NCI-H2171 (cell line): ENCODE measurements around the gene SCFD2.

ENCODE experiments used
- DNase-seq: peaks from one replicate; lab custom pipeline; 2025; lab: John Stamatoyannopoulos, UW

The SCFD2 gene

GRCh38 chr4:52954560-52955170 lies 411.2 kb downstream of the SCFD2 start:
- DNase-seq: no peak

DNA sequence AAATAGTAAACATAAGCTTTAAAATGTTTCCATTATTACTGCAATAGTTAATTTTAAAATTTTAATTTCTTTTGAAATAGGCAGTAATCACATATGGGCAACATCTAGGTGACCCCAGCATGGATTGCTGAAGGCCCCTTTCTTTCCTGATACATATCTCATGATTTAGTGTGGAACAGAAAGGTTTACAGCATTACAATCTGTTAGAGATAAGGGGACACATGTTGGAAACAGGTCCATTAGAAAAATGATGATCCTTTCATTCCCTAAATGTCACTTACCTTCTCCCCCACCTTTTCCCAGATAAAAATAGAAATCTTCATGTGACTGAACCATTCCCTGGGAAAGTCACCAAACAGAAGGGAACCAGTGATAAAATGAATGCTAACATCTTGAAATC lies 413.3 kb downstream of the SCFD2 start:
- no peak for DNase-seq

- no peak for DNase-seq
Measured at GRCh38 chr4:52951016-52951415, 414.8 kb downstream of the SCFD2 start.

- no peak for DNase-seq
Measured at GRCh38 chr4:52950226-52950625, 415.6 kb downstream of the SCFD2 start.

DNA sequence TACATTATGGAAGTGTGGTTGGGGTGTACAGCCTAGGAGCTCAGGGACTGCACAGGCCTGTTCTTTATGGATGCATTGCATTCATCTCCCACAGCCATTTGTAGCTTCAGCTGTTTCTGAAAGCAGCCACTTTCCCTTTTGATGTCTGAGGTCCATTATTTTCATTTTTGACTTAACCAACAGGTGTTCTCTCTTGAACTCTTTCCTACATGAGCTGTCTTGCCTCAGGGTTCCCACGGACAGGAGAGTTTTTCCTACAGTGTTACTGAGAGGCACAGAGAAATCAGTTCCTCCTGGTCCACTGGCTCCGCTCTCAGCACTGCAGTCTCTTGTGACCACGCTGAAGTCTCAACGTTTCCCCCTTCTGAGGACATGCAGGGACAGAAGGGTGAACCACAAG lies 416.5 kb downstream of the SCFD2 start:
- DNase-seq: no peak

DNA sequence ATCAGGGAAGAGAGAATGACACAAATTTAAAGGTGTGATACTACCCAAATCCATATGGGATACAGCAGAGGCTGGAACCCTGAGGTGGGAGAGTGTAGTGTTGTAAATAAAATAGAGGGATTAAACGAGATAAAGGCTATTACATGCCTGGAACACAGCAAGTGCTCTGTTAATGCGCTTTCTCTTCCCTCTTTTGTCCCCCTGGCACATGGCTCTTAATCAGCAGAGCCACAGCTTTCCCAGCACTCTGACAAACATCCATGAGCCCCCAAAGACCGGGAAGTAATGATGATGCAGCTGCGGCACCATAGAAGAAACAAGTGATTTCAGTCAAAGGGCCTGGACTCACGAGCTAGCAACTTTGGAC lies 417.8 kb downstream of the SCFD2 start:
- no peak for DNase-seq

- DNase-seq: peak; percentile 27
Measured at GRCh38 chr4:52947401-52948056, 418.3 kb downstream of the SCFD2 start.

- no peak for DNase-seq
Measured at GRCh38 chr4:52946855-52947254, 419.0 kb downstream of the SCFD2 start.

GRCh38 chr4:52945982-52946381 lies 419.9 kb downstream of the SCFD2 start:
- no peak for DNase-seq

- DNase-seq: no peak
Measured at GRCh38 chr4:52945326-52945898, 420.4 kb downstream of the SCFD2 start.

GRCh38 chr4:52943677-52944076 lies 422.2 kb downstream of the SCFD2 start:
- no peak for DNase-seq

DNA sequence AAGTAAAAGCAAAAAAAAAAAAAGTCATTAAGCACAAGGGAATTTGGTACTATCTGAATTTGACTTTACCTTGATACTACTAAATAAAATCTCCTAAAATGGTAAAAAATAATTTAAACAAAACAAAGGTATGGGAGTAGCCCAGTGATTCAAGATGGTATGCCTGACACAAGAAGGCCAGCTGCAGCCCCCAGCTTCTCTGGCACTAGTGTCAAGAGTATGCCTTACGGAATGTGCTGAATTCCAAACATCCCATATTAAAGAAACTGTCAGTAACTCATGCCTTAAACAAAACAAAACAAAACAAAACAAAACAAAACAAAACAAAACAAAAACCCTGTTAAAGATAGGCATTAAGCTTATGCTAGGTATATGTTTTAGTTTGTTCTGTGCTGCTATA lies 422.9 kb downstream of the SCFD2 start:
- no peak for DNase-seq

GRCh38 chr4:52941450-52941849 lies 424.4 kb downstream of the SCFD2 start:
- no peak for DNase-seq

DNA sequence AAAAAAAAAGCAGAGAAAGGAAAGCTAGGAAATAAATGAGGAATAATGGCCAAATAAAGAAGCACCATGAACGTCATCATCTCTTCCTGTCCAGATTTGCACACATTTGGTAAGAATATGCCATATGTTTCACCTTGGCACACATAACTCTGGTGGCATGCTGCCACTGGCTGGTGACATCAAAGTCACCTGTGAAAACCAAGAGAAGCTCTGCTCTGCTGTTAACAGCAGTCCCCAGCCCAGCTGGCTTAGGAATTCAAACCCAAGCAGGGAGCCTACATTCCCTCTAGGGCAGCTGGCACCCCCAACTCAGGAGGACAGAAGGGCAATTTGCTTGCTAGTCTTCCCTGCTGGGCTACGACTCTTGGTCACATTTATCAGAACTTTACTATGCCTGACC lies 426.1 kb downstream of the SCFD2 start:
- DNase-seq: peak; percentile 65

DNA sequence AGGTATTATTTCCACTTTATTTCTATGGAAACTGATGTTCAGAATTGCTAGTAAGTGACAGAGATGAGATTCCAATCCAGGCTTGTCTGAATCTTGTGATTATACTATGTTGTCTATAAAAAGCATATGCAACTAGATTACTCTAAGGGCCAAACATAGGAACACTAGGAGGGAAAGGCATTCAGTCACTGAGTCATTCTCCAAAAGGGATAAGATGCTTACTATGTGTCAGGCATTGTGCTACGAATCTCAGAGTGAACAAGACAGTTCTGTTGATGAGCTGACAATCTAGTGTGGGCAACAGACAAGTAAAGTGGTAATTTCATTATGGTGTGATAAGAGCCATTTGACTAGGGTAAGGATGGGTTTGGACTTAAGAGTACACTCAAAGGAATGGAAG lies 426.5 kb downstream of the SCFD2 start:
- DNase-seq: no peak

- no peak for DNase-seq
Measured at GRCh38 chr4:52937829-52938228, 428.0 kb downstream of the SCFD2 start.

GRCh38 chr4:52936729-52937128 lies 429.1 kb downstream of the SCFD2 start:
- DNase-seq: no peak

- no peak for DNase-seq
Measured at GRCh38 chr4:52935317-52935716, 430.5 kb downstream of the SCFD2 start.

GRCh38 chr4:52933738-52934137 lies 432.1 kb downstream of the SCFD2 start:
- DNase-seq: no peak

DNA sequence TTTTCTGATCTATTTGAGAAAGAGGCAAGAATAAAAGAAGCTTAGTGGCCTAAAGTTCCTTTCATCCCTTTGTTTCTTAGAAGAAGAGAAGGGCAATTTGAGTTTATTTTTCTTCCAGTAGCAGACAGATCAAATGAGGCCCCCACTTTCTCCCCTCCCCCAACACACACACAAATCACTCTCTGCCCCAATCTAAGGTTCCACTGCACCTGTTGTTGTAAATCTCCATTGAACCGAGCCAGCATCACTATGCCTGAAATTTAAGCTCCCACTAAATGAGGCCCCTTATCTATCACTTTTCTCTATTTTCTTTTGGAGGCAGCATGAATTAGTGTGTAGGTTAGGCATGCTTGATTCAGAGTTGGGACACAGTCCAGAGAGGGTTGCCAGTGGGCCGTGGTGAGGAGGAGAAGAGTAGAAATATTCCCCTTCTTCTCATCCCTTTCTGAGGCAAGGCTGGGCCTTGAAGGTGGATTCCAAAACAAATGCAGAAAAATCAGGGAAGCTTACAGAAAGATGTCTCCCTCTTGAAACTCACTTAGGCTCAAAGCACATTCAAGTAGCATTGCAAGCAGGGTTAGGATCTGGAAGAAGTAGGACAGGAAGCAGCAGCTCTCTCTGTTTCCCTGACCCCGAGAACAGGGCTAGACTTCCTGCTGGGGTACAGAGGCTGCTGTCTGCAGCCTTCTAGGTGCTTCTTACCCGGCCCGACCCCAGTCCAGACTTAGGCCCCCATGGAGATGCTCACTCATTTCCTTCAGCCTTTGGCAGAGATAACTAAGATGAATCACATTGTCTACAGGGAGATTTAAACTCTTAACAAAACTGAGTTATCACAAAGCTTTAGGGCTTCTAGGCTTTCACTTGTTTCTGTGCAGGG lies 433.0 kb downstream of the SCFD2 start:
- DNase-seq: peak; percentile 2

GRCh38 chr4:52931243-52931642 lies 434.6 kb downstream of the SCFD2 start:
- no peak for DNase-seq

- no peak for DNase-seq
Measured at GRCh38 chr4:52926196-52926974, 439.5 kb downstream of the SCFD2 start.
